Panc1 (cell line): ENCODE measurements around the gene RAC3. TPM values are rescaled to one million over a fixed set of nuclear protein-coding genes. Genes with fewer than 3 reads are reported as not detected.

Source experiments
- ATAC-seq: fragments of 200-7000 bp; cut with Tn5 transposase; 2 replicates; pipeline ENCODE4 v1.9.1; 2020; ENCODE audit warnings: mild to moderate bottlenecking, moderate library complexity
- BruUV-seq: library from RNA; stranded (reverse); fragments of 400-500 nt; replicated peaks from 2 replicates; lab custom pipeline; 2021; lab: Mats Ljungman, UMichigan
- CTCF ChIA-PET: fragments of 300-600 bp; sonication (Branson Sonifier 250); formaldehyde crosslinking; loops from one replicate; lab custom pipeline; 2022; ENCODE audit warnings: antibody characterized with exemption; lab: Charles Lee
- POLR2A ChIA-PET: fragments of 300-600 bp; sonication (Branson Sonifier 250); formaldehyde crosslinking; loops from one replicate; lab custom pipeline; 2022; ENCODE audit warnings: antibody characterized with exemption; lab: Charles Lee
- DNase-seq: peaks from one replicate; pipeline ENCODE4 v3.0.0-alpha.2; 2010; ENCODE audit warnings: low read depth, low spot score
- H3K27ac ChIP-seq: 2 replicates; pipeline ENCODE4 v1.5.1; 2011; ENCODE audit warnings: mild to moderate bottlenecking, low read length, inconsistent platforms
- H3K27me3 ChIP-seq: fragments of 200-500 bp; sonication (Bioruptor generic); 2 replicates; pipeline ENCODE4 v1.6.0; 2014; ENCODE audit warnings: low read length, inconsistent platforms; ENCODE audit not compliant: control insufficient read depth, insufficient read depth
- H3K36me3 ChIP-seq: fragments of 200-500 bp; sonication (Bioruptor generic); 2 replicates; pipeline ENCODE4 v1.5.1; 2014; ENCODE audit warnings: inconsistent platforms, mild to moderate bottlenecking, low read length, moderate library complexity; ENCODE audit not compliant: control insufficient read depth, insufficient read depth
- H3K4me1 ChIP-seq: 2 replicates; pipeline ENCODE4 v1.5.1; 2011; ENCODE audit warnings: inconsistent platforms, mild to moderate bottlenecking, low read length, moderate library complexity; ENCODE audit not compliant: control insufficient read depth, insufficient read depth
- H3K4me3 ChIP-seq, 2 experiments: 2 replicates each; pipeline ENCODE4 v1.5.1; 2011 to 2012; ENCODE audit warnings: low read depth in 2 of 2, low read length in 2 of 2, mild to moderate bottlenecking in 2 of 2, inconsistent platforms in 1 of 2, moderate library complexity in 1 of 2
- H3K9me3 ChIP-seq: fragments of 200-500 bp; sonication (Bioruptor generic); 2 replicates; pipeline ENCODE4 v1.5.1; 2014; ENCODE audit warnings: low read depth, mild to moderate bottlenecking, inconsistent platforms, low read length, moderate library complexity; ENCODE audit not compliant: control insufficient read depth, insufficient read depth
- POLR2AphosphoS5 ChIP-seq: IDR thresholded peaks from 2 replicates; pipeline ENCODE4 v1.6.1; 2012; ENCODE audit warnings: mild to moderate bottlenecking, low read depth, low read length, moderate library complexity
- SIN3A ChIP-seq: IDR thresholded peaks from 2 replicates; pipeline ENCODE4 v1.6.1; 2012; ENCODE audit warnings: low read depth, mild to moderate bottlenecking, low read length, moderate library complexity, borderline replicate concordance; ENCODE audit not compliant: insufficient read depth
- TCF7L2 ChIP-seq: IDR thresholded peaks from 2 replicates; pipeline ENCODE4 v1.6.1; 2011; ENCODE audit warnings: mild to moderate bottlenecking, low read depth, low read length, inconsistent platforms
- in situ Hi-C: cut with HindIII; loops from 2 replicates; pipeline ENCODE4 v1.10.0; 2016; ENCODE audit warnings: low sequenced_read_pairs, low pct_unique_long_range_greater_than_20kb
- intact Hi-C: fragments of 100-400 bp; cut with micrococcal nuclease; formaldehyde crosslinking; loops from one replicate; pipeline ENCODE4 v1.10.0; 2022; ENCODE audit not compliant: unreplicated experiment
- total RNA-seq: library from RNA; stranded (reverse); gene quantifications from one replicate; pipeline ENCODE4 v1.2.1, GENCODE V29; 2021; ENCODE audit not compliant: unreplicated experiment
- TF ChIP-seq, protein P1 (sequence below): fragments of 450-650 bp; IDR thresholded peaks from 2 replicates; pipeline ENCODE4 v1.5.1; 2017; ENCODE audit warnings: mild to moderate bottlenecking
- TF ChIP-seq, protein P2 (sequence below), 2 experiments: IDR thresholded peaks; 2 replicates each; pipeline ENCODE4 v1.6.1; 2011 to 2012; ENCODE audit warnings: low read depth in 2 of 2, control low read depth in 1 of 2, low read length in 1 of 2, mild to moderate bottlenecking in 1 of 2, moderate library complexity in 1 of 2; ENCODE audit not compliant: insufficient read depth in 1 of 2

RAC3 gene
- total RNA-seq, 1 experiment from 2014 or later: 39.4 TPM

DNA sequence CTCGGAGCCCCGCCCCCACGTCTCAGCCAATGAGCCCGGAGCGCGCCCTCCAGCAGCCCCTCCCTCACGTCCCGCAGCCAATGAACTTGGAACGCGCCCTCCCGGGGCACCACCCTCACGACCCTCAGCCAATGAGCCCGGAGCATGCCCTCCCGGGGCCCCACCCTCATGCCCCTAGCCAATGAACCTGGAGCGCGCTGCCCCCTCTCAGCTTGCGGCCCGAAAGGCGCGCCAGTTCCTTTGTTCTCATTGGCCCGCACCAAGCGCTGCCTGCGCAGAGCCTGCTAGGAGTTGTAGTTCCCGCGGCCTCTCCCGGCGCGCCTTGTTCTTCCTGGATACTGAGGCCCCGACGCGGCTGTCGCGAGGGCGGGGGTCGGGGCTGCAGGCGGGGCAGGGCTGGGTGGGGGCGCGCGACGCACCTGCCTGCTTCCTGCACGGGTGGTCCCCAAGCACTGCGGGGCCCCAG is 8.5 kb upstream of the RAC3 start, which contains the start of gene LRRC45:
Gene LRRC45, plus strand, starts transcription at position 325 of the 466 bp plus-strand sequence. CDS start 339 bp downstream, outside the sequence.
- in situ Hi-C loops (no loop called here), intact Hi-C loops (loop anchor here (10.0 kb wide), 1 partner anchor 158 kb away; the partner anchor contains the start of gene P4HB)
- no peaks in the 10 kb centered on the region for H3K9me3 ChIP-seq
- BruUV-seq: no TSS peak
- CTCF ChIA-PET: interaction anchor here (0.6 to 5.3 kb wide), 4 partner anchors 15 to 62 kb away, joined by 3 to 37 read pairs (median 4); partner anchors contain the start of genes DCXR and NOTUM
- POLR2A ChIA-PET: interaction anchor here (0.6 kb wide), 1 partner anchor 142 kb away, joined by 13 read pairs; no protein-coding TSS in a partner anchor
- H3K4me1 ChIP-seq: peaks cover 33% of the 10 kb centered on the region
- ATAC-seq (peak; percentile 88), DNase-seq (peak; percentile 91)
- H3K36me3 ChIP-seq: no peaks in the 10 kb centered on the region; the same call in 1 of the 2 replicates
- H3K27ac ChIP-seq: peak within 1 kb of the TSS; percentile 74
- TF ChIP-seq TCF7L2: no peak
- peak; percentile 64; the same call in 1 of the 2 replicates for TF ChIP-seq SIN3A
- H3K4me3 ChIP-seq: peak within 1 kb of the TSS; percentile 65 to 84
- H3K27me3 ChIP-seq: no peaks in the 10 kb centered on the region

DNA sequence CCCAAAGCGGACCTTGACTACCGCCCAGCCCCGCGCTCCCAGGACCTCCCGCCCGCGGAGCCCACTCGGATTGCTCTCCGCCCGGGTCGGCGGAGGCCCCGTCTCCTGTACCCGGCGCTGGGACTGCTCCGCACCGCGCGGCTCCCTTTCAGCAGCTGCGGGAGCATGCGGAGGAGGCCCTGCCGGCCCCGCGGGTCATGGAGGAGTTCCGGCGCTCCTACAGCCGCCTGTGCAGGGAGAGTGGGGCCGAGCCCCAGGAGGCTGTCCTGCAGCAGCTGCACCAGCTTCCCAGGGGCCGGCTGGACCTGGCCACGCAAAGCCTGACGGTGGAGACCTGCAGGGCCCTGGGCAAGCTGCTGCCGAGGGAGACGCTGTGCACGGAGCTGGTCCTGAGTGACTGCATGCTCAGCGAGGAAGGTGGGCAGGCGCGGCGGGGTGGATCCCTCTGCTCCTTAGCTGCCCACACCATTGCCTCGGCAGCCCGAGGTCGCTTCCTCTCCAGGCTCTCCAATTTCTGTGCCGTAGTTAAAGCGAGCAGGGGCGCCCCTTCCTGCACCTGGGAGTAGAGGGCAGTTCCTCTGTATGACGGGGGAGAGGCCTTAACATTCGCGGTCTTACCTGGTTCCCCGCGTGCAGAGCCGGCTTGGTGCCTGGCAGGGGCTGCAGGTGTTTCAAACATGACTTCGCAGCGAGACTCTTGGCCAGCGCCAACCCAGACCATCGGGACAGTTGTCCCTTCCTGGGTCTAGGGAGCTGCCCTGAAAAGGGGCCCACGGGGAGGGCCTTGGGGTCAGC is 7.8 kb upstream of the RAC3 start:
- intact Hi-C loops (loop anchor here (10.0 kb wide), 1 partner anchor 159 kb away; the partner anchor contains the start of gene P4HB), in situ Hi-C loops (no loop called here)
- Histone ChIP-seq H3K4me1 (peaks cover 27% of the 10 kb centered on the region), H3K27ac (peak overlapping the region; percentile 74), H3K4me3 (peak overlapping the region; percentile 65 to 84), H3K9me3 (no peaks in the 10 kb centered on the region), H3K27me3 (no peaks in the 10 kb centered on the region), H3K36me3 (no peaks in the 10 kb centered on the region; the same call in 1 of the 2 replicates)
- no peak for TF ChIP-seq POLR2AphosphoS5
- TF ChIP-seq SIN3A: no peak; the same call in 1 of the 2 replicates
- TF ChIP-seq, protein P1, sequence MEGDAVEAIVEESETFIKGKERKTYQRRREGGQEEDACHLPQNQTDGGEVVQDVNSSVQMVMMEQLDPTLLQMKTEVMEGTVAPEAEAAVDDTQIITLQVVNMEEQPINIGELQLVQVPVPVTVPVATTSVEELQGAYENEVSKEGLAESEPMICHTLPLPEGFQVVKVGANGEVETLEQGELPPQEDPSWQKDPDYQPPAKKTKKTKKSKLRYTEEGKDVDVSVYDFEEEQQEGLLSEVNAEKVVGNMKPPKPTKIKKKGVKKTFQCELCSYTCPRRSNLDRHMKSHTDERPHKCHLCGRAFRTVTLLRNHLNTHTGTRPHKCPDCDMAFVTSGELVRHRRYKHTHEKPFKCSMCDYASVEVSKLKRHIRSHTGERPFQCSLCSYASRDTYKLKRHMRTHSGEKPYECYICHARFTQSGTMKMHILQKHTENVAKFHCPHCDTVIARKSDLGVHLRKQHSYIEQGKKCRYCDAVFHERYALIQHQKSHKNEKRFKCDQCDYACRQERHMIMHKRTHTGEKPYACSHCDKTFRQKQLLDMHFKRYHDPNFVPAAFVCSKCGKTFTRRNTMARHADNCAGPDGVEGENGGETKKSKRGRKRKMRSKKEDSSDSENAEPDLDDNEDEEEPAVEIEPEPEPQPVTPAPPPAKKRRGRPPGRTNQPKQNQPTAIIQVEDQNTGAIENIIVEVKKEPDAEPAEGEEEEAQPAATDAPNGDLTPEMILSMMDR: no peak
- TF ChIP-seq, protein P2, sequence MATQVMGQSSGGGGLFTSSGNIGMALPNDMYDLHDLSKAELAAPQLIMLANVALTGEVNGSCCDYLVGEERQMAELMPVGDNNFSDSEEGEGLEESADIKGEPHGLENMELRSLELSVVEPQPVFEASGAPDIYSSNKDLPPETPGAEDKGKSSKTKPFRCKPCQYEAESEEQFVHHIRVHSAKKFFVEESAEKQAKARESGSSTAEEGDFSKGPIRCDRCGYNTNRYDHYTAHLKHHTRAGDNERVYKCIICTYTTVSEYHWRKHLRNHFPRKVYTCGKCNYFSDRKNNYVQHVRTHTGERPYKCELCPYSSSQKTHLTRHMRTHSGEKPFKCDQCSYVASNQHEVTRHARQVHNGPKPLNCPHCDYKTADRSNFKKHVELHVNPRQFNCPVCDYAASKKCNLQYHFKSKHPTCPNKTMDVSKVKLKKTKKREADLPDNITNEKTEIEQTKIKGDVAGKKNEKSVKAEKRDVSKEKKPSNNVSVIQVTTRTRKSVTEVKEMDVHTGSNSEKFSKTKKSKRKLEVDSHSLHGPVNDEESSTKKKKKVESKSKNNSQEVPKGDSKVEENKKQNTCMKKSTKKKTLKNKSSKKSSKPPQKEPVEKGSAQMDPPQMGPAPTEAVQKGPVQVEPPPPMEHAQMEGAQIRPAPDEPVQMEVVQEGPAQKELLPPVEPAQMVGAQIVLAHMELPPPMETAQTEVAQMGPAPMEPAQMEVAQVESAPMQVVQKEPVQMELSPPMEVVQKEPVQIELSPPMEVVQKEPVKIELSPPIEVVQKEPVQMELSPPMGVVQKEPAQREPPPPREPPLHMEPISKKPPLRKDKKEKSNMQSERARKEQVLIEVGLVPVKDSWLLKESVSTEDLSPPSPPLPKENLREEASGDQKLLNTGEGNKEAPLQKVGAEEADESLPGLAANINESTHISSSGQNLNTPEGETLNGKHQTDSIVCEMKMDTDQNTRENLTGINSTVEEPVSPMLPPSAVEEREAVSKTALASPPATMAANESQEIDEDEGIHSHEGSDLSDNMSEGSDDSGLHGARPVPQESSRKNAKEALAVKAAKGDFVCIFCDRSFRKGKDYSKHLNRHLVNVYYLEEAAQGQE (IDR thresholded peaks at IDR 0.05; ENCODE audit: insufficient read depth in 1 of 2, low read depth in 2 of 2, low read length in 1 of 2): no peak
- TF ChIP-seq TCF7L2: no peak
- POLR2A ChIA-PET: interaction anchor here (0.6 kb wide), 2 partner anchors 27 to 143 kb away, joined by 6 to 13 read pairs; no protein-coding TSS in a partner anchor
- DNase-seq: no peak
- peak; percentile 9; the same call in 1 of the 2 replicates for ATAC-seq
- no TSS peak for BruUV-seq
- CTCF ChIA-PET: interaction anchor here (1.3 to 5.3 kb wide), 2 partner anchors 14 to 63 kb away, joined by 6 to 37 read pairs; partner anchors contain the start of genes DCXR and NOTUM
